NCI-H345 treated with DMSO at 0.1 percent for 48 hours (cell line): Measurements from ENCODE around the gene SMIM12.
"Not testable (repeated sequence)": the region's sequence is repeated elsewhere in the genome, so short reads cannot be mapped to it uniquely, and the experiment has no call there.

Experiments used
- DNase-seq: peaks from one replicate; lab custom pipeline; 2025; ENCODE audit not compliant: unreplicated experiment; lab: John Stamatoyannopoulos, UW

The SMIM12 gene

GRCh38 chr1:34844252-34844634 is 15.3 kb downstream of the SMIM12 start:
- DNase-seq: no peak

GRCh38 chr1:34843392-34844251 is 15.9 kb downstream of the SMIM12 start:
- DNase-seq: no peak

- no peak for DNase-seq
These were observed 16.6 kb downstream of the SMIM12 start for GRCh38 chr1:34842952-34843371.

GRCh38 chr1:34842073-34842472 is 17.5 kb downstream of the SMIM12 start:
- no peak for DNase-seq

DNA sequence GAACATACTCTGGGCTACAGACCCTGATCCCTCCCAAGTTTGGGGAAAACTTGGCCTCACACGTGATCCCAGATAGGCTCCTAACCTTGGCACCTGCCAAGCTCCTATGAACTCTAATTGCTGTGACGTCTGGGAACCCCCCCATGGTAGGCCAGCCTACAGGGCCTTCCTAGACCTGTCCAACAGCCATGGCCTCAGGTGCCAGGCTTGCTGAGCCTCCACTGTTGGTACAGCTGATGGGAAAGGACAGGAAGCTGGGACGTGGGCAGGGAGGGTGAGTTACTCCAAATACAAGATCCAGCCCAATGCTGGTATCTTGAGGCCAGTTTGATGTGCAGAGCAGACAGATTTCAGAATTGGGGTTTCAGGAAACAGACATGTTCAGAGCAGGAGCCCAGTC is 19.1 kb downstream of the SMIM12 start:
- no peak for DNase-seq

DNA sequence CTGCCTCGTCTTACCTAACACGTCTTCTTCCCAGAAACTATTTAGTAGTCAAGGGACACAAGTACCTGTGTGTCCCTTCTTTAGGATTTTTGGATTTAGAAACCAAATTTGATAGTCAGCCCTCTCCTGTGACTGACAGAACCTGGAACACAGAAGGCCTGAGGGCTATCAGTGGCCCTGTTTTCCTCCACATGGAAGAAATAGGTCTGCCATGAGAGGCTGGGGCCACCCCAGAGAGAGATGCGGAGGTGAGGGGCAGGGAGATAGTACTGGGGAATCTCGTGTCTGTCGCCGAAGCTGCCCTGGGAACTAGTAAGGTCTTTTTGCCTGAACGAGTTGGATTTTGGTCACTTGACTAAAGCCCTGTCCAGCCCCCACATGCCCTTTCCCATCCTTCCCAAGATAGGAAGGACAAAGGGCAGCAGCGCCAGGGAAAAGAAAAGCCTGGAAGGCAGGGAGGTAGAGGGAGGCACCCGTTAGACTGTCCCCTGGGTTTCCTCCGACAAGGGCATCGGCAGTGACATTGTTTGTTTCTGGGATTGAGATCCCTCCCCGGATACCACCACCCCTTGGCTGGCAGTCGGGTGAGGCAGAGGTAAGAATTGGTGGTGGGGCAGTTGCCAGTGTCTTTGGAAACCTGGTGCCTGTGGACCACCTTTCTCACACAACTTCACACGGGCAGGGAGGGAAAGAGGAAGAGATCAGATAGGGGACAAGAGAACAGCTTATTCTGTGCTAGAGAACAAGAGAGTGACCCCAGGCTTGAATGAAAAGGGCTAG is 19.8 kb downstream of the SMIM12 start:
- DNase-seq: no peak

DNA sequence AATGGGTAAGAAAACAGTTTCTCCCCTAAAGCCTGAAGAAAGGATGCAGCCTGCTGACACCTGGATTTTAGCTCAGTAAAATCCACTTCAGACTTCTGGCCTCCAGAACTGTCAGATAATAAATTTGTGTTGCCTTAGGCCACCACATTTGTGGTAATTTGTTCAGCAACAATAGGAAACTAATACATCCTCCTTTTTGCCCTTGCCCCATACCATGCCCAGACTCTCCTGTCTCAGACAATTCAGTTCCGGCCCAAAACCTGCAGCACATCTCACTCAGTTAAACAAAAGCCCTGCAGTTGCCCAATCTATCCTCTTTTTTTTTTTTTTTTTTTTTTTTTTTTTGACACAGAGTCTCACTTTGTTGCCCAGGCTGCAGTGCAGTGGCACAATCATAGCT is 25.8 kb downstream of the SMIM12 start:
- no peak for DNase-seq

- DNase-seq: no peak
These were observed 27.8 kb downstream of the SMIM12 start for GRCh38 chr1:34831721-34832246.

DNA sequence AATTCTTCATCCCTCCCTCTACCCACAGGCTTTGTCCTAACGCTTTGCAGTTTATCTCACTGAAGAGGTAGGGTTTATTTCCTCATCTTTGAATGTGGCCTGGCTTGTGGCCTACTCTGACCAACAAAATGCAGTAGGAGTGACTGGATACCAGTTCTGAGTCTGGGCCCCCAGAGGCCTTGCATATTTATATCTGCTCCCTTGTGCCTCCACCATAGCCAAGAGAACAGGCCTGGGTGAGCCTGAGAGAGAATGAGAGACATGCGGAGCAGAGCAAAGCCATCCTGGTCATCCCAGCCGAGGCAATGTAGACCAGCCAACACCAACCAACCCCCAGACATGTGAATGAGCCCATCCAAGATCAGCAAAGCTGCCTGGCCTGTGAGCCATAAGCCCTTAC is 30.3 kb downstream of the SMIM12 start:
- no peak for DNase-seq

DNA sequence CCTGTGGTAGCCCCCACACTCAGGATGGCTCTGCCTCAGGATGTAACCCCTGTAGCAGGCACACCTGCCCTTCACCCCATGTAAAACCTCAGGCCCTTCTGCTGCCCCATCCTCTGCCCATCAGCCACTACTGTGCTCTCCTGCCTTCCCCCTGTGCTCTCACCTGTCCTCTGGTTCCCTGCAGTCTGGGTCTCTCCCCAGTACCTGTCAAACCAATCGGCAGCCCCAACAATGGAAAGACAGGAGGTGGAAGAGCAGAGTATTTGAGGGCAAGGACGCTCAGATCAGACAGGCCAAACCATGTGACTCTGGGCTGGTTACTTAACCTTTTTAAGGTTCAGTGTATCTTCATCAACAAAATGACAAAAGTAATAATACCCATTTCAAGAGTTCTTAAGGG is 30.9 kb downstream of the SMIM12 start:
- no peak for DNase-seq

GRCh38 chr1:34827341-34827941 is 32.1 kb downstream of the SMIM12 start:
- no peak for DNase-seq

DNA sequence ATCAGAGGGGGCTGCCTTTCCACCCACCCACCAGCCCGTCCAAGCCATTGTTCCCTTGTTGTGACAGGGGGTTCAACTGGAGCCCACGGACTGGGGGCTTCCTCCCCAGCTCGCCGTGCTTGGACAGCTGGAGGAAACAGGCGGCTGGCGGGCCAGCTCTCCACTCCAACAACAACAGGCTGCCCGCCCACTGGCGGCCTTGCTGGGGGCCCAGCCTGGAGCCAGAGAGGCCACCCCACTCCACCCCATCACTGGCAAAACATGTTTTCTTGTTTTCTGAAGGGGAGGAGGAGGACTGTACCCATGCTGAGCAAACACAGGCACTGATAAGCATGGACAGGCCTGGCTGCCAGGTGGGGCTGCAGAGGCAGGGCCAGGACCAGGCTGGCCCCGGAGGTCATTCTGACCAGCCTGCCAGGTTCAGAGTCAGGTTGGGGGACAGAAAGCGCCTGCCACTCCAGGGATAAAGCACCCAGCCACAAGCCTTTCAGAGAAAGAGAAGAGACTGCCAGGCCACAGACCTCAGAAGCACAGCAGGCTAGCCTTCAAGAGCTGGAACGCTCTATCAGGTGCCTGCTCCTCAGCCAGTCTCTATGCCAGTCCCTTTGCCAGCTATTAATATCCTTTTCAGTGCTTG is 34.0 kb downstream of the SMIM12 start:
- DNase-seq: no peak

GRCh38 chr1:34824817-34825454 is 34.6 kb downstream of the SMIM12 start:
- DNase-seq: no peak

- DNase-seq: no peak
These were observed 37.3 kb downstream of the SMIM12 start for GRCh38 chr1:34822202-34822601.

GRCh38 chr1:34818862-34819261 is 40.7 kb downstream of the SMIM12 start:
- not testable (repeated sequence) for DNase-seq

GRCh38 chr1:34816778-34817177 is 42.8 kb downstream of the SMIM12 start:
- no peak for DNase-seq

- no peak for DNase-seq
These were observed 43.2 kb downstream of the SMIM12 start for GRCh38 chr1:34816332-34816731.

DNA sequence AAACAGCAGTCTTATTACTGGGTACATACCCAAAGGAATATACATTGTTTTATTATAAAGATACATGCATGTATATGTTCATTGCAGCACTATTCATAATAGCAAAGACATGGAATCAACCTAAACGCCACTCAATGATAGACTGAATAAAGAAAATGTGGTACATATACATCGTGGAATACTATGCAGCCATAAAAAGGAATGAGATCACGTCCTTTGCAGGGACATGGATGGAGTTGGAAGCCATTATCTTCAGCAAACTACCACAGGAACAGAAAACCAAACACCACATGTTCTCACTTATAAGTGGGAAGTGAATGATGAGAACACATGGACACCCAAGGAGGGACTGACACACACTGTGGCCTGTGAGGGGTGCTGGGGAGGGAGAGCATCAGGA is 48.8 kb downstream of the SMIM12 start:
- not testable (repeated sequence) for DNase-seq

DNA sequence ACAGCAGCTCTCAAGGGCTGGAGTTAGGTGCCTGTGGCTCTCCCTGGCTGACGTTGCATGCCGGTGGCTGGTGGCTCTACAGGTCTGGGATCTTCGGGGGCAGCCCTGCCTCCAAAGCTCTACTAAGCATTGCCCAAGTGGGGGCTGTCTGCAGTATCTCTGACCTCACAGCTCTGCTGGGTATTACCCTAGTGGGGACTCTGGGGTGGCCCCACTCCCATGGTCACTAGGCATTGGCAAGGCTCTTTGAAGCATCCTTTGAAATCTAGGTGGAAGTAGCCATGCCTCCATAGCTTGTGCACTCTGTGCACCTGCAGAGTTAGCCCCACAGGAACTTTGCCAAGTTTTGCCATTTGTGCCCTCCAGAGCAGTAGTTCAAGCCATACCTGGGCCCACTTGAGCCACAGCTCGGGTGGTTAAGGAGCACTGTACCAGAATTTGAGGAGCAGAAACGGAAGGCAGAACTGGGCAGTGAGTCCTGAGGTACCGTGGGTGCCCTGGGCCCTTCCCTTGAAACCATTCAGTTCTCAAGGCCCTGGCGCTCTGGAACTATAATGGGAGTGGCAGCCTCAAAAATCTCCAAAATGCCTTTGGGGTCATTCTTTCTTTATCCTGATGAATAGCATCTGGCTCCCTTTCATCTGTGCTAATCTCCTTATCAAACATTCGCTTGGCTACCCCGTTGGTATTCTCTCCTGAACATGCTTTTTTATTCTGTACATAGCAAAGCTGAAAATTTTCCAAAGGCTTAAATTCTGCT is 51.3 kb downstream of the SMIM12 start:
- no peak for DNase-seq

DNA sequence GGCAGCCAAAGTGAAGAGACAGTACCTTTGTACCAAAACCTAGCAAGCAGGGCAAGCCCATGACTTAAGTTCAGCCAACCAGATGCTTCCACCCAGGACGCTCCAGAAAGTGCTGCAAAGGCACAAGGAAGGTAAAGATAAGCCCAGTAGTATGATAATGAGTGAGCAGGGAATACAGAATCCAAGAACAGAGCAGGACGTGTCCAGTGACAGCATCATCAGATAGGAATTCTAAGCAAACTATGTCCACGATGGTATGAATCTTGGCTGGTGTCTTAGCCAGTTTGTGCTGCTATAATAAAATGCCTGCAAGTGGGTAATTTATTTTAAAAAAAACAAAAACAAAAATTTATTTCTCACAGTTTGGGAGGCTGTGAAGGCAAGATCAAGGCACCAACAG is 53.2 kb downstream of the SMIM12 start:
- no peak for DNase-seq
